SU-DHL-6 (cell line): ENCODE measurements around the gene SELENOF.

Source experiments
- H2AFZ ChIP-seq: fragments of 200-600 bp; sonication (generic); 2 replicates; pipeline ENCODE4 v1.6.1; 2014; ENCODE audit warnings: low read depth, mild to moderate bottlenecking, moderate library complexity, mixed read lengths, antibody characterized with exemption, low read length; ENCODE audit not compliant: severe bottlenecking
- H3F3A ChIP-seq: fragments of 200-600 bp; shearing (Covaris generic); 2 replicates; pipeline ENCODE4 v1.6.0; 2016; ENCODE audit warnings: antibody characterized with exemption, mild to moderate bottlenecking; ENCODE audit not compliant: insufficient read depth
- H3K27ac ChIP-seq: fragments of 200-600 bp; sonication (generic); 2 replicates; pipeline ENCODE4 v1.5.1; 2016; ENCODE audit warnings: low read depth, mild to moderate bottlenecking, low read length, moderate library complexity, mixed read lengths
- H3K27me3 ChIP-seq: fragments of 200-600 bp; sonication (generic), shearing (Covaris generic); 2 replicates; pipeline ENCODE4 v1.6.0; 2014; ENCODE audit warnings: mild to moderate bottlenecking, low read length
- H3K36me3 ChIP-seq: fragments of 200-600 bp; sonication (generic); 2 replicates; pipeline ENCODE4 v1.6.1; 2014; ENCODE audit warnings: mild to moderate bottlenecking, low read length, mixed read lengths
- H3K4me2 ChIP-seq: fragments of 300-600, 200-600 bp; shearing (Covaris generic), sonication (generic); 2 replicates; pipeline ENCODE4 v1.6.0; 2014; ENCODE audit warnings: low read length, low read depth, mild to moderate bottlenecking; ENCODE audit not compliant: poor library complexity, severe bottlenecking
- H3K4me3 ChIP-seq: fragments of 200-600 bp; sonication (generic); 2 replicates; pipeline ENCODE4 v1.5.1; 2014; ENCODE audit warnings: antibody characterized with exemption, low read length, mild to moderate bottlenecking, mixed read lengths; ENCODE audit not compliant: insufficient read depth, poor library complexity, severe bottlenecking
- H3K79me2 ChIP-seq: fragments of 200-600 bp; sonication (generic); 2 replicates; pipeline ENCODE4 v1.6.1; 2014; ENCODE audit warnings: mild to moderate bottlenecking, low read length, moderate library complexity; ENCODE audit not compliant: insufficient read depth
- H3K9ac ChIP-seq: fragments of 200-600 bp; sonication (generic); 2 replicates; pipeline ENCODE4 v1.7.0; 2014; ENCODE audit warnings: mild to moderate bottlenecking, low read length
- H3K9me2 ChIP-seq: fragments of 200-600 bp; sonication (generic); replicated peaks from 2 replicates; pipeline ENCODE4 v1.6.1; 2014; ENCODE audit warnings: low read length; ENCODE audit not compliant: insufficient read depth
- H3K9me3 ChIP-seq: fragments of 200-600 bp; sonication (generic); 2 replicates; pipeline ENCODE4 v1.6.1; 2014; ENCODE audit warnings: low read length, mixed read lengths; ENCODE audit not compliant: insufficient read depth
- H4K20me1 ChIP-seq: fragments of 200-600 bp; sonication (generic); 2 replicates; pipeline ENCODE4 v1.6.1; 2014; ENCODE audit warnings: low read depth, mild to moderate bottlenecking, antibody characterized with exemption, low read length, moderate library complexity, mixed read lengths
- EZH2phosphoT487 ChIP-seq: fragments of 200-600 bp; sonication (generic), shearing (Covaris generic); conservative IDR thresholded peaks from 2 replicates; pipeline ENCODE4 v1.6.1; 2018; ENCODE audit warnings: mild to moderate bottlenecking, antibody characterized with exemption, low read length, moderate library complexity, mixed read lengths
- TF ChIP-seq, protein P1 (sequence below): fragments of 200-600 bp; sonication (generic); IDR thresholded peaks from one replicate; pipeline ENCODE4 v1.5.1; 2017; ENCODE audit warnings: antibody characterized with exemption, mild to moderate bottlenecking, low read length, moderate library complexity; ENCODE audit not compliant: insufficient read depth, poor library complexity, severe bottlenecking

SELENOF gene

DNA sequence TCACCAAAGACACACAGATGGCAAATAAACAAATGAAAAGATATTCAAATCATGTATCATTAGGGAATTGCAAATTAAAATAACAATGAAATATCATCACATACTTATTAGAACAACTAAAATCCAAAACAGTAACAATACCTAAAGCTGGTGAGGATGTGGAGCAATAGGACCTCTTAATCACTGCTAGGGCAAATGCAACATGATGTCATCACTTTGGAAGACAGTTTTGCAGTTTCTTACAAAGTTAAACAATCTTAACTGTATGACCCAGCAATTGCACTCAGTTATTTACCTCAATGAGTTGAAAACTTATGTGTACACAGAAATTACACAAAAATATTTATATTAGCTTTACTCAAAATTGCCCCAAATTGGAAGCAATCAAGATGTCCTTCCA, 47.3 kb downstream of the SELENOF start:
- Histone ChIP-seq H3K9me3 (no peaks in the 10 kb centered on the region), H4K20me1 (no peaks in the 10 kb centered on the region), H3K4me3 (no peak overlapping the region), H3K27me3 (no peaks in the 10 kb centered on the region), H3K4me2 (no peak overlapping the region), H3K9me2 (no peaks in the 10 kb centered on the region), H3K9ac (no peak overlapping the region), H3F3A (peaks cover 20% of the 10 kb centered on the region; the same call in 1 of the 2 replicates), H2AFZ (no peak overlapping the region), H3K27ac (no peak overlapping the region), H3K36me3 (peaks cover 4% of the 10 kb centered on the region; the same call in 1 of the 2 replicates), H3K79me2 (no peaks in the 10 kb centered on the region; the same call in none of the 2 replicates)
- no peak for TF ChIP-seq EZH2phosphoT487
- TF ChIP-seq, protein P1, sequence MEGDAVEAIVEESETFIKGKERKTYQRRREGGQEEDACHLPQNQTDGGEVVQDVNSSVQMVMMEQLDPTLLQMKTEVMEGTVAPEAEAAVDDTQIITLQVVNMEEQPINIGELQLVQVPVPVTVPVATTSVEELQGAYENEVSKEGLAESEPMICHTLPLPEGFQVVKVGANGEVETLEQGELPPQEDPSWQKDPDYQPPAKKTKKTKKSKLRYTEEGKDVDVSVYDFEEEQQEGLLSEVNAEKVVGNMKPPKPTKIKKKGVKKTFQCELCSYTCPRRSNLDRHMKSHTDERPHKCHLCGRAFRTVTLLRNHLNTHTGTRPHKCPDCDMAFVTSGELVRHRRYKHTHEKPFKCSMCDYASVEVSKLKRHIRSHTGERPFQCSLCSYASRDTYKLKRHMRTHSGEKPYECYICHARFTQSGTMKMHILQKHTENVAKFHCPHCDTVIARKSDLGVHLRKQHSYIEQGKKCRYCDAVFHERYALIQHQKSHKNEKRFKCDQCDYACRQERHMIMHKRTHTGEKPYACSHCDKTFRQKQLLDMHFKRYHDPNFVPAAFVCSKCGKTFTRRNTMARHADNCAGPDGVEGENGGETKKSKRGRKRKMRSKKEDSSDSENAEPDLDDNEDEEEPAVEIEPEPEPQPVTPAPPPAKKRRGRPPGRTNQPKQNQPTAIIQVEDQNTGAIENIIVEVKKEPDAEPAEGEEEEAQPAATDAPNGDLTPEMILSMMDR = no peak

DNA sequence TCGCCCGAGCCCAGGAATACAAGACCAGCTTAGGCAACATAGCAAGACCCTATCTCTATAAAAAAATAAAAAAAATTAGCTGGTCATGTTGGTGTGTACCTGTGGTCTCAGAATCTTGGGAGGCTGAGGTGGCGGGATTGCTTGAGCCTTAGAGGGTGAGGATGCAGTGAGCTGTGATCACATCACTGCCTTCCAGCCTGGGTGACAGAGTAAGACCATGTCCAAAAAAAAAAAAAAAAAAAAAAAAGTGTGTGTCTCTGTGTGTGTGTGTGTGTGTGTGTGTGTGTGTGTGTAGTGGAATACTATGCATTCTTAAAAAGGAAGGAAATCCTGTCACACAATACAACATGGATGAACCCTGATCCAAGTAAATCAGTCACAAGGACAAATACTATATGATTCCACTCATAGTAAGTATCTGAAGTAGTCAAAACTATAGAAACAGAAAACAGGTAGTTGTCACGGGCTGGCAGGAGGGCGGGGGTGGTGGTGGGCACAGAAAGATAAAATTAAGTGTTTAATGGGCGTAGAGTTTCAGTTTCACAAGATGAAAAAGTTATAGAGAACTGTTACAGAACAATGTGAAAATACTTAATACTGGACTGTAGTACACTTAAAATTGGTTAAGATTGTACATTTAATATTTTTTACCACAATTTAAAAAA, 47.8 kb downstream of the SELENOF start:
- Histone ChIP-seq H2AFZ (no peak overlapping the region), H3F3A (peaks cover 23% of the 10 kb centered on the region), H3K9me3 (no peaks in the 10 kb centered on the region), H3K27me3 (no peaks in the 10 kb centered on the region), H3K79me2 (no peaks in the 10 kb centered on the region; the same call in none of the 2 replicates), H3K4me3 (no peak overlapping the region), H4K20me1 (no peaks in the 10 kb centered on the region), H3K36me3 (peaks cover 4% of the 10 kb centered on the region; the same call in 1 of the 2 replicates), H3K4me2 (no peak overlapping the region), H3K27ac (no peak overlapping the region), H3K9me2 (no peaks in the 10 kb centered on the region), H3K9ac (no peak overlapping the region)
- no peak for TF ChIP-seq EZH2phosphoT487

DNA sequence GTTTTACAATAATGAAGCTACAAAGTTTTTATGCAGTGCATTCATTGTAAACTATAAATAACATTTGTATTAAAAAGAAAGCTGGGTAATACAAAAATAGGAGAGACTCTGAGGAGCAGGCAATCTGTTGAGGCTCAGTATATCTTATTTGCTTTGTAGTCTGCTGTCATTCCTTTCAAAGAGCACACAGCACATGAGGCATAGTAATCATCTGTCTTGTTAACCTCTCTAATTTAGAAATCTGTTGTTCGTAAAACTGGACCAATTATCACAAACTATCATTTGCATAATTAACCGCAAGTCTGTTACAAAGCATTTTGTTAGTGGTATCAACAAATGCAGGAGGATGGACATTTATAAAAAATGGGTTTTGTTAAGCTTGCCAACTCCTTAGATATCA, 51.0 kb downstream of the SELENOF start:
- Histone ChIP-seq H3K9me3 (no peaks in the 10 kb centered on the region), H3F3A (peaks cover 20% of the 10 kb centered on the region), H2AFZ (no peak overlapping the region), H3K27me3 (no peaks in the 10 kb centered on the region), H3K9me2 (no peaks in the 10 kb centered on the region), H3K9ac (no peak overlapping the region), H3K4me2 (no peak overlapping the region), H4K20me1 (no peaks in the 10 kb centered on the region), H3K36me3 (peaks cover 4% of the 10 kb centered on the region; the same call in 1 of the 2 replicates), H3K4me3 (no peak overlapping the region), H3K27ac (no peak overlapping the region), H3K79me2 (no peaks in the 10 kb centered on the region; the same call in none of the 2 replicates)
- TF ChIP-seq, protein P1 = no peak
- no peak for TF ChIP-seq EZH2phosphoT487

DNA sequence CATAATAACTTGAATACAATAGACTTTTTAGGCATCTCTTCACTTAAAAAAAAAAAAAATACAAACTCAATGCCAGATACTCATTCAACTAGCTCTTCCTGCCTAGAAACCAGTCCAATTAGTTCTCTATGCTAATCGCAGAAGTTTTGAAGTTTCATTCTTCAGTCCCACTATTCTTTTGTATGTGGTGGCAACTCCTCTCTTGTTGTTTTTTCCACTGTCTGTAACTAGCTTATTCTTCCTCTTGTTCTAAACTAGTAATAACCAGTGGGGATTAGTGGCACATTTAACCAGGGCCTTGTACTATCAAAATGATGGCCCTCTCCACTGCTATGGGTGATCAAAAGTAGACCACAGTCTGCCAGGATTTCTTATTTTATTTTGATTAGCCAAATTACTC, 52.5 kb downstream of the SELENOF start:
- Histone ChIP-seq H3K27ac (no peak overlapping the region), H3K9me2 (no peaks in the 10 kb centered on the region), H3K4me2 (no peak overlapping the region), H4K20me1 (no peaks in the 10 kb centered on the region), H3K4me3 (no peak overlapping the region), H2AFZ (no peak overlapping the region), H3K9me3 (no peaks in the 10 kb centered on the region), H3K9ac (no peak overlapping the region), H3K36me3 (peaks cover 4% of the 10 kb centered on the region; the same call in 1 of the 2 replicates), H3K27me3 (no peaks in the 10 kb centered on the region), H3K79me2 (no peaks in the 10 kb centered on the region; the same call in 1 of the 2 replicates), H3F3A (peaks cover 19% of the 10 kb centered on the region)
- TF ChIP-seq EZH2phosphoT487 = no peak
- TF ChIP-seq, protein P1 = no peak
